ENCODE measurements around the gene NXNL2.

Gene NXNL2

GRCh38 chr9:88572684-88573083 is 37.7 kb downstream of the NXNL2 start:
- Histone ChIP-seq H2BK120ac (ENCODE audit: insufficient read depth, low read length, poor library complexity) (no peak overlapping the region), H3K14ac (ENCODE audit: low read length) (no peak overlapping the region), H3K9me3 (ENCODE audit: insufficient read depth, low read depth, low read length) (no peaks in the 10 kb centered on the region), H4K91ac (ENCODE audit: low read depth, low read length) (no peak overlapping the region), H3K23ac (ENCODE audit: low read length) (no peak overlapping the region), H3K4me1 (ENCODE audit: control insufficient read depth in 1 of 2, insufficient read depth in 2 of 2, low read length in 2 of 2) (no peaks in the 10 kb centered on the region), H3K18ac (ENCODE audit: low read length) (no peak overlapping the region), H3K4ac (ENCODE audit: low read depth, low read length) (no peak overlapping the region), H2AFZ (ENCODE audit: insufficient read depth, low read length, poor library complexity) (no peak overlapping the region), H3K27ac (ENCODE audit: low read depth, low read length) (no peak overlapping the region), H3K9ac (ENCODE audit: low read length) (no peak overlapping the region), H4K8ac (ENCODE audit: low read depth, low read length) (no peak overlapping the region), H3K79me1 (ENCODE audit: low read length) (no peaks in the 10 kb centered on the region), H3K36me3 (ENCODE audit: control insufficient read depth in 1 of 2, insufficient read depth in 2 of 2, low read length in 2 of 2) (no peaks in the 10 kb centered on the region), H2BK5ac (ENCODE audit: low read depth, low read length, poor library complexity) (no peak overlapping the region), H3K79me2 (ENCODE audit: control insufficient read depth, insufficient read depth, low read length, poor library complexity) (no peaks in the 10 kb centered on the region), H2BK12ac (ENCODE audit: low read length) (no peak overlapping the region), H3K4me2 (ENCODE audit: low read length) (no peak overlapping the region), H2AK5ac (ENCODE audit: low read length) (no peak overlapping the region), H4K12ac (ENCODE audit: low read depth, low read length) (no peak overlapping the region), H3K27me3 (ENCODE audit: insufficient read depth, low read length) (no peaks in the 10 kb centered on the region), H3K4me3 (ENCODE audit: low read depth, low read length) (no peak overlapping the region)
- no CpG with 5 or more reads among the region's 7 CpGs for WGBS (ENCODE audit: extremely low coverage, insufficient coverage, insufficient read length)
- DNase-seq, result no peak

- no peak overlapping the region for H3K4ac ChIP-seq (ENCODE audit: low read depth, low read length)
- no CpG with 5 or more reads among the region's 7 CpGs for WGBS (ENCODE audit: extremely low coverage, insufficient coverage, insufficient read length)
- H3K27me3 ChIP-seq (ENCODE audit: insufficient read depth, low read length), result no peaks in the 10 kb centered on the region
- H3K18ac ChIP-seq (ENCODE audit: low read length), result no peak overlapping the region
- H3K23ac ChIP-seq (ENCODE audit: low read length), result no peak overlapping the region
- no peak overlapping the region for H3K4me2 ChIP-seq (ENCODE audit: low read length)
- no peak overlapping the region for H2BK5ac ChIP-seq (ENCODE audit: low read depth, low read length, poor library complexity)
- H2AK5ac ChIP-seq (ENCODE audit: low read length), result no peak overlapping the region
- H3K9me3 ChIP-seq (ENCODE audit: insufficient read depth, low read depth, low read length), result no peaks in the 10 kb centered on the region
- H3K79me1 ChIP-seq (ENCODE audit: low read length), result peaks cover 2% of the 10 kb centered on the region
- H4K91ac ChIP-seq (ENCODE audit: low read depth, low read length), result no peak overlapping the region
- no peaks in the 10 kb centered on the region for H3K79me2 ChIP-seq (ENCODE audit: control insufficient read depth, insufficient read depth, low read length, poor library complexity)
- H4K12ac ChIP-seq (ENCODE audit: low read depth, low read length), result no peak overlapping the region
- peaks cover 2% of the 10 kb centered on the region in 2 experiments for H3K4me1 ChIP-seq (ENCODE audit: control insufficient read depth in 1 of 2, insufficient read depth in 2 of 2, low read length in 2 of 2)
- no peaks in the 10 kb centered on the region for H3K36me3 ChIP-seq (ENCODE audit: control insufficient read depth in 1 of 2, insufficient read depth in 2 of 2, low read length in 2 of 2)
- no peak overlapping the region for H3K27ac ChIP-seq (ENCODE audit: low read depth, low read length)
- no peak overlapping the region for H3K4me3 ChIP-seq (ENCODE audit: low read depth, low read length)
- no peak overlapping the region for H3K9ac ChIP-seq (ENCODE audit: low read length)
- no peak overlapping the region for H2BK12ac ChIP-seq (ENCODE audit: low read length)
- no peak overlapping the region for H2BK120ac ChIP-seq (ENCODE audit: insufficient read depth, low read length, poor library complexity)
- no peak overlapping the region for H4K8ac ChIP-seq (ENCODE audit: low read depth, low read length)
- DNase-seq, result peak in 1 of 2 donors; percentile 7
- no peak overlapping the region for H2AFZ ChIP-seq (ENCODE audit: insufficient read depth, low read length, poor library complexity)
- H3K14ac ChIP-seq (ENCODE audit: low read length), result no peak overlapping the region
Measured at GRCh38 chr9:88574953-88575352, 40.0 kb downstream of the NXNL2 start.

DNA sequence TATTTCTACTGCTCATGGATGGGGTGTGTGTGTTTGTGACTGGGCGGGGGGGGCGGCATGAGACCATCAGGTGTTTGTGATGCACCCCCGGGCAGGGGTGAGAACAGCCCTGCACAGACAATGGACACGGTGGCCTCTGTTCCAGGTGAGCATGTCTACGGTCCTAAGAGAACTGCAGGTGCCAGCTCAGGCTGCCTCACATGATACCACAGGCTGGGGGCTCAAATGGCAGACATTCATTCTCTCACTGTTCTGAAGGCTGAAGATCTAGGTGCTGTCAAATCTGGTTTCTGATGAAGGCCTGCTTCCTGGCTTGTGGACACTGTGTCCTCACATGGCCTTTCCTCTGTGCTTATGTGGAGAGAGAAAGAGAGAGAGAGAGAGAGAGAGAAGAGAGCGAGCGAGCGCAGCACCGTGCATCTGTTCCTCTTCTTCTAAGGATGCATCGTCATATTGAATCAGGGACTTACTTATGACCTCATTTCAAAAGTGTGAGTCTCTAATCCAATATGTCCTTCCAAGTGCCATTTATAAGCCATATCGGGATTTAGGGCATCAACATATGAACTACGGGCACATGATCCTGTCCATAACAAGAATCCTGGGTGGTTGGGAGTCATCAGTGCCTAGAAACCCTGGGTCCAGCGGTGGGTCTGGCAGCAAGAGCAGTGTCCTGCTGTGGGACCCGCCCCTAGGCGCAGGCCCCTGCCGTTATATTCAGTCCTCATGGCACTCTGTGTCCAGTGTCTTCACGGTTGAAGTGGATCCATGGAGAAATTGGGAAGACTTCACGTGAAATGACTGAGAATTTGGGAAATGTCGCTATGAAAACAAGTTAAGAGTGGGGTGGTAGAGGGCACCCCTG is 42.5 kb downstream of the NXNL2 start:
- Histone ChIP-seq H3K79me2 (ENCODE audit: control insufficient read depth, insufficient read depth, low read length, poor library complexity) (no peaks in the 10 kb centered on the region), H4K91ac (ENCODE audit: low read depth, low read length) (no peak overlapping the region), H3K9ac (ENCODE audit: low read length) (no peak overlapping the region), H2BK12ac (ENCODE audit: low read length) (no peak overlapping the region), H2AK5ac (ENCODE audit: low read length) (no peak overlapping the region), H2BK120ac (ENCODE audit: insufficient read depth, low read length, poor library complexity) (no peak overlapping the region), H3K27me3 (ENCODE audit: insufficient read depth, low read length) (no peaks in the 10 kb centered on the region), H3K9me3 (ENCODE audit: insufficient read depth, low read depth, low read length) (no peaks in the 10 kb centered on the region), H3K79me1 (ENCODE audit: low read length) (peaks cover 2% of the 10 kb centered on the region), H2BK5ac (ENCODE audit: low read depth, low read length, poor library complexity) (no peak overlapping the region), H3K14ac (ENCODE audit: low read length) (no peak overlapping the region), H3K4me3 (ENCODE audit: low read depth, low read length) (no peak overlapping the region), H3K27ac (ENCODE audit: low read depth, low read length) (no peak overlapping the region), H3K36me3 (ENCODE audit: control insufficient read depth in 1 of 2, insufficient read depth in 2 of 2, low read length in 2 of 2) (no peaks in the 10 kb centered on the region), H3K4ac (ENCODE audit: low read depth, low read length) (no peak overlapping the region), H3K4me1 (ENCODE audit: control insufficient read depth in 1 of 2, insufficient read depth in 2 of 2, low read length in 2 of 2) (peaks cover 2% of the 10 kb centered on the region in 2 experiments), H3K18ac (ENCODE audit: low read length) (no peak overlapping the region), H2AFZ (ENCODE audit: insufficient read depth, low read length, poor library complexity) (no peak overlapping the region), H4K12ac (ENCODE audit: low read depth, low read length) (no peak overlapping the region), H3K23ac (ENCODE audit: low read length) (no peak overlapping the region), H3K4me2 (ENCODE audit: low read length) (no peak overlapping the region), H4K8ac (ENCODE audit: low read depth, low read length) (no peak overlapping the region)
- no CpG with 5 or more reads among the region's 19 CpGs for WGBS (ENCODE audit: extremely low coverage, insufficient coverage, insufficient read length)
- DNase-seq, result no peak

GRCh38 chr9:88578121-88579049 is 43.4 kb downstream of the NXNL2 start:
- Histone ChIP-seq H2BK120ac (ENCODE audit: insufficient read depth, low read length, poor library complexity) (peak overlapping the region; percentile 68), H4K8ac (ENCODE audit: low read depth, low read length) (peak overlapping the region; percentile 34), H3K4ac (ENCODE audit: low read depth, low read length) (no peak overlapping the region), H3K79me1 (ENCODE audit: low read length) (peaks cover 2% of the 10 kb centered on the region), H2BK5ac (ENCODE audit: low read depth, low read length, poor library complexity) (no peak overlapping the region), H3K9ac (ENCODE audit: low read length) (no peak overlapping the region), H3K27ac (ENCODE audit: low read depth, low read length) (no peak overlapping the region), H3K36me3 (ENCODE audit: control insufficient read depth in 1 of 2, insufficient read depth in 2 of 2, low read length in 2 of 2) (no peaks in the 10 kb centered on the region), H3K9me3 (ENCODE audit: insufficient read depth, low read depth, low read length) (no peaks in the 10 kb centered on the region), H2AK5ac (ENCODE audit: low read length) (peak overlapping the region; percentile 50), H3K23ac (ENCODE audit: low read length) (no peak overlapping the region), H3K79me2 (ENCODE audit: control insufficient read depth, insufficient read depth, low read length, poor library complexity) (no peaks in the 10 kb centered on the region), H3K27me3 (ENCODE audit: insufficient read depth, low read length) (no peaks in the 10 kb centered on the region), H3K4me3 (ENCODE audit: low read depth, low read length) (no peak overlapping the region), H4K91ac (ENCODE audit: low read depth, low read length) (peak overlapping the region; percentile 16), H3K18ac (ENCODE audit: low read length) (no peak overlapping the region), H3K14ac (ENCODE audit: low read length) (no peak overlapping the region), H4K12ac (ENCODE audit: low read depth, low read length) (no peak overlapping the region), H2AFZ (ENCODE audit: insufficient read depth, low read length, poor library complexity) (peak overlapping the region; percentile 4), H3K4me2 (ENCODE audit: low read length) (no peak overlapping the region), H2BK12ac (ENCODE audit: low read length) (peak overlapping the region; percentile 61), H3K4me1 (ENCODE audit: control insufficient read depth in 1 of 2, insufficient read depth in 2 of 2, low read length in 2 of 2) (peaks cover 2% of the 10 kb centered on the region in 2 experiments)
- DNase-seq, result peak; percentile 71 to 91
- no CpG with 5 or more reads among the region's 28 CpGs for WGBS (ENCODE audit: extremely low coverage, insufficient coverage, insufficient read length)
